ENCODE measurements around the gene FAM107B. TPM values are rescaled to one million over a fixed set of nuclear protein-coding genes. Genes with fewer than 3 reads are reported as not detected.

FAM107B gene
- total and polyA plus RNA-seq, 2 of the 8 experiments (the other 6 are each of a cell fraction or from before 2014, with no cell fraction given) = 7.5 to 28.1 TPM

DNA sequence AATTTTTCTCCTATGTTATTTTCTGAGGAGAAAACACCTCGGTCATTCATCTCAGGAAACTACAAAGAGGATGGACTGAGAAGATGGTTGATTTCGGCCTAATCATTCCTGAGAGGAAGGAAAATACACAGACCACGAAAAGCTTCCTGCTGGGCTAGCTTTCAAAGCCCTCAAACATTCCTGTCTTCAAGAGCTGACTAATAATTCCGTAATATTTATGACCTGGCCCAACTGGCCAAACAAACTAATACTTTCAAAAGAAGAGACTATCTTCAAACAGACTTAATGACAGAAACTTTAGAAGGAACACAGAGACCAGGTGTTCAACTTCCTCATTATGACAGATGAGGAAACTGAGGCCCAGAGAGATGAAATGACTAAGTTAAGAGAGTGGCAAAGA lies 228.9 kb downstream of the FAM107B start:
- Histone ChIP-seq H2BK12ac (ENCODE audit: low read depth, low read length) (no peak overlapping the region), H4K8ac (ENCODE audit: extremely low read depth, insufficient read depth, low read length) (no peak overlapping the region), H2BK120ac (replicated peaks; ENCODE audit: low read depth, low read length) (no peak overlapping the region), H3K79me2 (ENCODE audit: control insufficient read depth in 1 of 2, insufficient read depth in 2 of 2, low read length in 2 of 2) (no peaks in the 10 kb centered on the region; a peak in 1 of 4 replicates), H2BK20ac (ENCODE audit: low read length) (no peak overlapping the region), H4K20me1 (replicated peaks in 1 of 2; ENCODE audit: control insufficient read depth in 1 of 2, insufficient read depth in 2 of 2, low read length in 2 of 2) (peaks cover 0 to 4% of the 10 kb centered on the region in 2 experiments), H3K4me2 (ENCODE audit: insufficient read depth in 1 of 2, low read depth in 2 of 2, low read length in 2 of 2) (no peak overlapping the region), H2AFZ (ENCODE audit: low read length) (no peak overlapping the region), H3K4me1 (replicated peaks in 1 of 4; ENCODE audit: control insufficient read depth in 3 of 4, insufficient read depth in 4 of 4, low read length in 3 of 4) (peaks cover 0 to 7% (median 5%) of the 10 kb centered on the region in 4 experiments; a peak in 3 of 7 replicates), H2BK15ac (ENCODE audit: low read length) (no peak overlapping the region), H2BK5ac (ENCODE audit: low read depth, low read length) (no peak overlapping the region), H3K9ac (replicated peaks in 1 of 4; ENCODE audit: extremely low read depth in 1 of 4, low read depth in 3 of 4, low read length in 3 of 4) (no peak overlapping the region), H3K36me3 (ENCODE audit: control insufficient read depth in 2 of 4, insufficient read depth in 4 of 4, low read length in 3 of 4) (no peaks in the 10 kb centered on the region), H3K23ac (ENCODE audit: insufficient read length) (no peak overlapping the region), H3K23me2 (ENCODE audit: low read depth, low read length) (no peaks in the 10 kb centered on the region), H2AK5ac (ENCODE audit: low read depth, low read length) (no peak overlapping the region), H3K79me1 (ENCODE audit: low read depth, low read length) (0 out of 2 replicates have a peak, but pooled peaks cover 2% of the 10 kb centered on the region), H4K91ac (replicated peaks; ENCODE audit: insufficient read length, low read length) (no peak overlapping the region), H3K56ac (replicated peaks; ENCODE audit: insufficient read length, low read depth, low read length) (no peak overlapping the region), H3K18ac (ENCODE audit: extremely low read depth, low read length) (no peak overlapping the region), H3K14ac (ENCODE audit: insufficient read length) (no peak overlapping the region), H3K4me3 (ENCODE audit: extremely low read depth in 1 of 4, insufficient read depth in 2 of 4, low read depth in 3 of 4, low read length in 4 of 4) (no peak overlapping the region), H3K9me3 (ENCODE audit: insufficient read depth in 2 of 2, low read depth in 1 of 2, low read length in 1 of 2) (no peaks in the 10 kb centered on the region), H3K27ac (ENCODE audit: low read depth, low read length) (no peak overlapping the region), H4K5ac (ENCODE audit: insufficient read length, low read depth, low read length) (no peak overlapping the region), H3K4ac (replicated peaks; ENCODE audit: insufficient read length, low read depth, low read length) (no peak overlapping the region), H3K27me3 (replicated peaks in 1 of 4; ENCODE audit: control insufficient read depth in 3 of 4, extremely low read depth in 1 of 4, insufficient read depth in 3 of 4, low read length in 3 of 4) (no peaks in the 10 kb centered on the region)
- CTCF ChIA-PET (ENCODE audit: partially characterized antibody) = interaction anchor here (0.5 to 15.8 kb wide), 6 partner anchors 8 to 489 kb away, joined by 3 to 156 read pairs (median 4); no protein-coding TSS in a partner anchor
- POLR2A ChIA-PET (ENCODE audit: partially characterized antibody) = no interaction called here
- WGBS, 2 experiments (ENCODE audit: extremely low coverage in 1 of 2, insufficient coverage in 1 of 2, insufficient read length in 1 of 2, insufficient replicate concordance in 2 of 2, low coverage in 1 of 2, low lambda C conversion rate in 2 of 2, missing lambda C conversion rate in 1 of 2) = 84% methylated on average over 4 of the region's 4 CpGs; no CpG with 5 or more reads in 1 of the 2 experiments
- no peak for DNase-seq (ENCODE audit: low read depth in 1 of 2, low spot score in 2 of 2)
- no peak for FAIRE-seq
- no peak for TF ChIP-seq SIRT6 (IDR thresholded peaks at IDR 0.05; ENCODE audit: low read length)
- no peak for TF ChIP-seq GABPA (IDR thresholded peaks at IDR 0.05; ENCODE audit: borderline replicate concordance, insufficient read depth, low read length)
- no peak for TF ChIP-seq POLR2AphosphoS5 (IDR thresholded peaks at IDR 0.05; ENCODE audit: low read depth, low read length)
- TF ChIP-seq CREB1 (IDR thresholded peaks at IDR 0.05) = no peak
- TF ChIP-seq RNF2 (IDR thresholded peaks at IDR 0.05; ENCODE audit: borderline replicate concordance, low read depth, low read length, missing control alignments, poor library complexity, severe bottlenecking) = no peak
- no peak for TF ChIP-seq EGR1 (IDR thresholded peaks at IDR 0.05; ENCODE audit: borderline replicate concordance, low read depth, low read length)
- TF ChIP-seq, protein P1, sequence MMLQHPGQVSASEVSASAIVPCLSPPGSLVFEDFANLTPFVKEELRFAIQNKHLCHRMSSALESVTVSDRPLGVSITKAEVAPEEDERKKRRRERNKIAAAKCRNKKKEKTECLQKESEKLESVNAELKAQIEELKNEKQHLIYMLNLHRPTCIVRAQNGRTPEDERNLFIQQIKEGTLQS (IDR thresholded peaks at IDR 0.05; ENCODE audit: insufficient read depth, low read depth, low read length) = no peak
- no peak for TF ChIP-seq SUZ12 (IDR thresholded peaks at IDR 0.05; ENCODE audit: low read length)
- TF ChIP-seq TAF1 (IDR thresholded peaks at IDR 0.05; ENCODE audit: low read depth, low read length) = no peak
- no peak for TF ChIP-seq YY1 (IDR thresholded peaks at IDR 0.05; ENCODE audit: low read depth, low read length)
- no peak for TF ChIP-seq RXRA (IDR thresholded peaks at IDR 0.05; ENCODE audit: insufficient read depth, low read depth, low read length)
- TF ChIP-seq NRF1 (IDR thresholded peaks at IDR 0.05; ENCODE audit: low read depth, low read length) = no peak
- TF ChIP-seq PHF8 (conservative IDR thresholded peaks at IDR 0.05; ENCODE audit: low read depth, low read length) = no peak
- TF ChIP-seq RAD21 (IDR thresholded peaks at IDR 0.05 in 1 of 2, conservative IDR thresholded peaks at IDR 0.05 in 1 of 2; ENCODE audit: low read depth in 2 of 2, low read length in 2 of 2) = no peak

Measured in H1 (cell line).